Left renal pelvis (tissue), 4 donors: ENCODE results near the gene TSPAN3. TPM values are rescaled to one million over a fixed set of nuclear protein-coding genes. Genes with fewer than 3 reads are reported as not detected.

Experiments
- DNase-seq, 4 donors: peaks; one replicate each; pipeline ENCODE4 v3.0.0-alpha.2; 2013; ENCODE audit warnings: low read depth in 4 of 4, low spot score in 3 of 4
- polyA plus RNA-seq, 4 donors: library from polyadenylated mRNA; unstranded; fragments of 120-200 nt; gene quantifications; one replicate each; pipeline ENCODE4 v1.2.1, GENCODE V29; 2013; ENCODE audit not compliant: insufficient read length in 4 of 4

TSPAN3 gene
- polyA plus RNA-seq, 4 donors = 394 to 522 (median 451) TPM

DNA sequence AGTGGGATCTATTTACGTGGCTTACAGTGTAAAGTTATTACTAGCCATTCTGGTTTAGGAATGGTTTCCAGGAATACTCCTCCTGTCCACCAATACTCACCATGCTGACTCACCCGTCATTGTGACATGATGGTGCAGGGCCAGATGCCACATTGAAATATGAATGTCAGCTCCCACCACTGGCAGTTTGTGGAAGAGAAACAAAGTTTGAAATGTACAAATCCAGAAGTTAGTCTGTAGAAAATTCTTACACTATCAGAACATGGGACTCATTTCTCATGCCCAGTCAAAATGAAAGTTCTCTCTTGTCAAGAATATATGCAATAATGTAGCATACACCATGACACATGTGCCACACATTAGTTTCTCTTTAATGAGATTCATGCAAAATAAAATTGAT is 14.4 kb upstream of the TSPAN3 start:
- no peak for DNase-seq

DNA sequence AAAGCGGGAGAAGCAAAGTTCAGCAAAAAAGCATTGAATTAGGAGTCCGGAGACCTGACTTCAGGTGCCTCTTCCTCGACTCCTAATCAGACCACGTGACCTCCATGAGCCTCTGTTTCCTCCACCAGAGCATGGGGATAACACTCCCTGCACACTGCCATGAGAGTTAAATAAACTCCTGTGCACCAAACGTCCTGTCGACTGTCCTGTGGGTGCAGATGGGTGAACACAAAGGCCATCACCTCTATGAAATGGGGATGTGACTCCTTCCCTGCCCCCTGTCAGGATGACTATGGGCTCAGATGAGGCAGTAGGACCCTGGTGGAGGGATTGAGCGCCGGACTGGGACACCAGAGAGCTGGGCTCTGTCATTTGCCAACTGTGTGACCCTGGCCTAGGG is 13.5 kb upstream of the TSPAN3 start:
- DNase-seq = no peak

DNA sequence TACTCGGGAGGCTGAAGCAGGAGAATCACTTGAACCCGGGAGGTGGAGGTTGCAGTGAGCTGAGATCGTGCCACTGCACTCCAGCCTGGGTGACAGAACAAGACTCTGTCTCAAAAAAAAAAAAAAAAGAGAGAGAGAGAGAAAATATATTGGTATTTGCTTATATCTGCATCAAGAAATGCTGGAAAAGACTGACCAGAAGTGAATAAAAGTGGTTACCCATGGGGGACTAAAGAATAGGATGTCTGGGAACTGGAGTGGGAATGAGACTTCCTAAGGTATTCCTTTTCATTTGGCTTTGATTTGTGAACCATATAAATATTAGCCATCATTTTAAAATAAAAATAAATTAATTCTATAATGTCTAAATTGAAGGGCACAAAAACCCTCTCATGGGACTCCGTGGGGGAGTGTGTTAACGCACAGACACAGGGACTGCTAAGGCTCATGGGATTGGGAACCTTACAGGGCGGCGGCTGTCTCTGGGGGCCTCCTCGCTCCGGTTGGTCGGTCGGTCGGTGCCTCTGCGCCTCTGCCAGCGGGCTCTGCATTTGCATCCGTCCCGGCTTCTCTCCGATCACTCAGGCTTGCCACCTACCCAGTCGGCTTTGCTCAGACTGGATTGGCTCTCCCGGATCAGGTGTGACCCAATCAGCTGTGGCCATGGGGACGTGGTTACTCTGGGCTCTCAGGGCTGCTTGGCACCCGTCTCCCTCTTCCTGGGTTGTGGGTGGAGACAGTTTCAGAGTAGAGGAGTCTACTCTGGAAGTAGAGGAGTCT is 12.7 kb upstream of the TSPAN3 start:
- DNase-seq = no peak

DNA sequence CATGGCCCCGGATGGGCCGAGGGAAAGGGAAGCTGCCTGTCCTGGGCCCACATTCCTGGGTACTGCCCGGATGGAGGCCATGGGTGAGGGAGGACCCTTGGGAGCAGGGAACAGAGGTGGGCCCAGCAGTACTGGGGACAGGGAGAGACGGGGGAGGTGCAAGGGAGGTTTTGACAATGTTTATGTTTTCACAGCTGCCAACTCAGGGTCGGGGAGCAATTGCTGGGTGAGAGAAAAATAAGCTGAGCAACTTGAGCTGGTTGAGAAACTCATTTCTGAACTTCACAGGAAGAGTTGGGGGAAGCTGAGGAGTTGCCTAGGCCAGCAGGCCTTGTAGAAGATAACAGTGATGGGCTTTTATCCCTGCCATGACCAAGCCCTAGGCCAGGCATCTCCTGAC is 11.1 kb upstream of the TSPAN3 start:
- DNase-seq = no peak

DNA sequence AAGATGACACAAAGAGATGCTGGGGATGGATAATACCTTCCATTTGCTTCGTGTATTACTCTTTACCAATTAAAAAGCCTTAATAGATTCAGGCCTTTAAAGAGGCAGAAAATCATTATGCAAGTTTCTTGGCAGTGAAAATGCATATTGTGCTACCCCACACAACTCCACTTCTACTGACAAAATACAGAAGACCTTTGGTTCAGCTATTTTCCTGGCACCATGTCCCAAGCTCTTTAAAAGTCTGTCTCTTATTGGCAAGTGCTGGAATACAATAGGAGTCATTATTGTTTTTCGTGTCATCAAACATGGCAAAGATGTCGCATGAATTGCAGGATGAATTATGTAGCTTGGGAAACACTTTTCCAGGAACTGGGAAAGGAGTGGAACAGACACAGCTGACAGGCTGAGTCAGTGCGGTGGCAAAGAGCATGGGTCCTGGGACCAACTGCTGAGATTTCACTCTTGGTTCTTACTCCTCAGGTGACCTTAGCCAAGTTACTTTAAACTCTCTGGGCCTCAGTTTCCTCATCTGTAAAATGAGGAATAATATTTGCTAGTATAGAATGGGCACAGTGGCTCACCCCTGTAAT is 5.5 kb upstream of the TSPAN3 start:
- DNase-seq = no peak

DNA sequence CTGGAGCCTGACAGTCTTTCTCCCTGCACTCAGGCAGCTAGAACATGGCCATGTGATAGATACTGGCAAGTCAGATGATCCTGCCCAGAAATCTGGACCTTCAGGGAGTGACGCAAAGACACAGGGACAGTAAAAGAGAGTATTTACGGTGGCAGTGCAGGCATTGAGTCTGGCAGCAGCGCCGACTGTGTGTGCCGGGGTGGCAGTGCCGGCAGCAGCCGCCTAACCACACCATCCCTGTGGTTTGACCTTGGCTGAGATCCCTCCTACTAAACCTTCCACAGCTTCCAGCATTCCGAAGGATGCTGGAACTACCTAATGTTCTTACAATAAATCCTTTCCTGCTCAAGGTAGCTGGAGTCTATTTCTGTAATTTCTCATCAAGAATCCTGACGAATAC is 4.6 kb upstream of the TSPAN3 start:
- no peak for DNase-seq

DNA sequence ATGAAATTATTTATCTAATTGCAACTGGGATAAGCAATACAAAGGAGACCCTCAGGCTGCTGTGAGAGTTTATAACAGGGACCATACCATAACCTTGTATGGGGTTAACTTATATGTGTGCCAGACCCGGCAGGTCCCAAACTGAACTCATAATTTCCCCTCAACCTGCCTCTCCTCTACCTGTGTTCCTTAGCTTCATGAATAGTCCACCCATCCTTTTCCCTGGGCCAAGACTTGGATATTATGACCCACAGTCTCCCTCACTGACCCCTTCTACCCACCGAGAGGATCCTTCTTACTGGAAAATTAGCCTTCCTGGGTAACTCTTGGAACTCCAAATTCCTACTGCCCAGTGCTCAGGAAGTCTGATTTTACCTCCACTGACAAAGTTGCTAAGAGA is 3.4 kb upstream of the TSPAN3 start:
- DNase-seq = no peak

DNA sequence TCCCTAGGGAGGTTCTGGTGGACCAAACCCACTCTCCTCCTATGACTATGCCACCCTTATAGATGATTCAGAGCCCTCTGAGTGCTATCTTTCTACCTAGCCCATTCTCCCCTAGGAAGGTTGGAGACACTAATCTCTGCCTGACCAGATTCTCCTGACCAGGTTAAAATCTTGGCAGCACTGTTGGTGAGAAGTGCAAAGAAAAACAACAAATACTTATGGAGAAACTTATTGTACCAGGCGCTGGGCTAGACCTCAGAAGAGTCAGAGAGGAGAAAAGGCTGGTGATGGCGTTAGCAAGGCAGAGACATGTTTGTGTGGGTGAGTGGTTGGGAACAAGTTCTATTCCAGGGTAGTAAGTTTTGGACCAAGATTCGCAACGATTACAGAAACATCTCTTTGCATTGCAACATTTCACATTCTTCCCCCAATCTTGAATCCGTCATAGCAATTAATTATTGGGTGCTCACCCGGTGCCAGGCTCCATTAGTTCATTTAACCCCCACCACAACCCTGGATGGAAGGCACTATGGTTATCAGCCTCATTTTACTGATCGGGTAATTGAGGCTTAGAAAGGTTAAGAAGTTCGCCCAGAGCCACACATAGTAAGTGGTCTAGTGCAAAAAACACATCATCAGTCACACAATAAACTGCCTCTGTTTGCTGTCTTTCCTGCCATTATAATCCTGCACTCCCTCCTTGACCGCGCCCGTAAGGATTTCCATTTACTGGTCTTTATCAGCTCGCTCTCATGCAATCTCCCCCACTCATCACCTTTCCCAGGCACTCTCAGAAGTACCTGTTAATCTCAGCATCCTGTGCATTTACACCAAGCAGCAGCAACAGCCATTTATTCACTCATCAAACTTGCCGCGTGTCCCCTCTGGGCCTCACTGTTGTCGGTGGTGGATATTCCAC is 655 bp upstream of the TSPAN3 start:
- DNase-seq = no peak

DNA sequence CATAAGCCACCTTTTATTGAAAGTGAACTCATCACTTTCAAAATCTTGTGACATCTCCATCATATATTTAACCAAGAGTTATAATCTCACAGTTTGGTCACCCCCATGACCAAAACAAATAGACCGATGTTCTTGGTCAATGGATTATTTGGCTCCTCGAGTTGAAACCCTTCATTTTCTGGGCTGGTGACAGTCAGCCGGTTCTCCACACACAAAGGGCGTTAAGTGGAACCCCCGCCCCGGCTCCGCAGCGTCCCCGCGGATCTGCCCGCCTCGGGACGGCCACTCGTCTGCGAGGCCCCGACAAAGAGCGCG is 772 bp downstream of the TSPAN3 start:
- DNase-seq = no peak

DNA sequence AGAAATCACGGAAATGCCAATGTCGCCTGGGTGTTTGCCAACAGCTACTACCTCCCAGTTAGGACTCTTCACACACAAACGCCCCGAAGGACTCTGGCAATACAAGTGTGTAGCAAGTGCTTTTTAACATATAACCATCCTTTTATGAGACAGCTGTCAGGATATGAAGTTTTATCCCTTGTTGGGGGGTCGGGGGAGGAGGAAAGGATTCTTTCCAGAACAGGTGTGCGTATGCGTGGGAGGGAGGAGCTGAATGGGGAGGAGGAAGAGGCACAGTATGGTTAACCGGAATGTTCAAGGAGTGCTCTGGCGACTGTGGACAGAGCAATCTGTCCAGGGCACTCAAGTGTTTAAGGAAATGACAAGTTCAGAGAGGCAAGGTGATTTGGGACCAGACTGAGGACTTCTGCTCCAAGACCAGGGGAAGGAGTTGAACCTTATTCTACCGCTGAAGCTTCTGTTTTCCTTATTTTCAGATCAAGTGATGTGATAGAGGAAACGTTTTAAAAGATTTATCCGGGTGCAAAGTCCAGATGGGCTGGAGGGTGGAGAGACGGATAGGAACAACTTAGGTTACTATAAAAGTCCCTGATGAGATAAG is 1.3 kb downstream of the TSPAN3 start:
- no peak for DNase-seq

DNA sequence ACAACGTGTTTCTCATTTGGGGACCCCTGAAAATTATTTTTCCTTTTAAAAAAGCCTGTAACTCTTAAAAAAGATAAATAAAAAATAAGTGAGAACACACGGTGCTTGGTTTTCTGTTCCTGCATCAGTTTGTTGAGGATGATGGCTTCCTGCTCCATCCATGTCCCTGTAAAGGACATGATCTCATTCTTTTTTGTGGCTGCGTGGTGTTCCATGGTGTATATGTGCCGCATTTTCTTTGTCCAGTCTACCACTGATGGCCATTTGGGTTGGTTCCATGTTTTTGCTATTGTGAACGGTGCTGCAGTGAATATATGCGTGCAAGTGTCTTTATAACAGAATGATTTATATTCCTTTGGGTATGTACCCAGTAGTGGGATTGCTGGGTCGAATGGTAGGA is 2.3 kb downstream of the TSPAN3 start:
- DNase-seq = no peak

DNA sequence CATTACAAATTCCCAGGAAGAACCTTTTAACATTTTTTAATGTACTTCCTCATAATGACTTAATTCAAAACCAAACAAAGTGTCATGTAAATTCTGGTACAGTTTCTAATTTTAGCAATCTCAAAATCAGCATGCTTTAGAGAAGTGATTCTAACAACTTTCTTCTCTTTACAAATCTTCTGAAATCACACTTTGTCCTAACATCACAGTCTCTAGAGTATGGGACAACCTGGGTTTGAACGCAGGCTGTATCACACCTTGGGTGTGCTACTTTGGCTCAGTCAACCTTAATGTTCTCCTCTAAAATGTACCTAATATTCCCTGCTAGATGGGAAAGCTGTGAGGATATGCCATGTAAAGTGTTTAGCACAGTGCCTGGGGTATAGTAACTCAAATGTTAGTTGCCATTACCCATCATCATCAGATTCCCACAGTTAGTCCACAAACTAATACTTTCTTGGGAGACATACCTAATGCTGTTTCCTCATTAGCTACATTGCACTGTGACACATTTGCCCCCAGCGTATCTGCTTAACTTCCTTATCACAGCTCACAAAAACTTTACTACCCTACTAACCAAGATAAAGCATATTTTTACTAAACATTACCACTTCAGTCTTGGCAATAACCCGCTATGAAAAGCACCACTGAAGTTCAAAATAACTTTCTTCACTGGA is 3.1 kb downstream of the TSPAN3 start:
- no peak for DNase-seq

DNA sequence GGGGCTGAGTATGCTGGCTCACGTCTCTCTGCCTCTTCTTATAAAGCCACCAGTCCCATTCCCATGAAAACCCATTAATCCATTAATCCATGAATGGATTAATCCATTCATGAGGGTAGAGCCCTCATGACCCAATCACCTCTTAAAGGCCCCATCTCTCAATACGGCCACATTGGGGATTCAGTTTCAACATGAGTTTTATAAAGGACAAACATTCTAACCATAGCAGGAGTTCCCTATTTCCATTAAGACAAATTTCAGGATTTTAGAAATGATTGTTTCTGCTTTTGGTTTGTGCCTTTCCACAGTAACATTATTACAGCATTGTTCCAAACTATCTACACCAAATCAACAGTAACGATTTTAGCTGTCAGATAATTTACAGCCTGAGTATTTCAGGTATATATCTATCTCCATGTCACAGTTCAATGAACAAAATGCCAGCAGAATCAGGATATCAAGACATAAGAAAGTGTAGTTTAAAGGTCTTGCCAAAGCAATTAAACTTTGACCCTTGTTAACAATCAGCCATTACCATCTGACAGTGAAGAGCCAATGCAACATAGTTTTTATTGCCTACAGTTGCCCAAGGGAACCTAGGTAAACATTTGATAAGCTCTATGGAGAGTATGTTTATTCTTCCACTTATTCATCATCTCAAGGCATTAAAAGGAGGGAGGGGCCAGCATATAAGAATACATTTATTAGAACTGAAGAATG is 3.8 kb downstream of the TSPAN3 start:
- no peak for DNase-seq

DNA sequence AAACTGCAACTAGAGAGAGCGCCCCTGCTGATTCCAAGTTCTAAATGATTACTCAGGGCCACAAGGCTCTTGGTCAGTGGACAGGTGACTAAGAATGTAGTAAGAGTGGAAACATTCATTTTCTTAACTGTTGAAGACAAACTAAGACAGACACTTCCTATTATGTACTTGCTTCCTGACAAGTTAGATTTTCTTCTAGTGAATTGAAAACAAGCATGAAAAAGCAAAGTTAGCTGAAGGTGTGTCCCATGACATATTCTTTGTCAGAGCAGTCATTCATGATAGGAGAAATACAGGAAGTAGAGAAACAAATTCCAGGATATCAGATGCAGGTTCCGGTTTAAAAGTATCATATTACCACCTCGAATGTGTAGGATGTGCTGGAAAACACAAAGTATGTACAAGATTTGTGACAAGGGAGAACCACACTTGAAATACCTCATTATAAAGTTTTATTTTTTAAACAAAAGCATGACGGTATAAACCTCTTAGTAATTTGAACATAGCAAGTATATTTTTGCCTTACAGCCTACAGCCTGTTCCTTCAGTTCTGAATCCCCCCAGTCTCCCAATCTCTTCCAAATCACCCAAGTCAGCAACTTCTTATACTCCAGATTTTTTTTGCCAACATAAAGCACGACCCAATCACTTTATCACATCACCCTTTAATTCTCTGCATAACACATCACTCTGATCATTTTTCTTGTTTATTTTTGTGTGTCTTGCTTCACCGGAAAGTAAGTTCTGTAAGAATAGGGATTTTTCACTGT is 6.2 kb downstream of the TSPAN3 start:
- DNase-seq = no peak

DNA sequence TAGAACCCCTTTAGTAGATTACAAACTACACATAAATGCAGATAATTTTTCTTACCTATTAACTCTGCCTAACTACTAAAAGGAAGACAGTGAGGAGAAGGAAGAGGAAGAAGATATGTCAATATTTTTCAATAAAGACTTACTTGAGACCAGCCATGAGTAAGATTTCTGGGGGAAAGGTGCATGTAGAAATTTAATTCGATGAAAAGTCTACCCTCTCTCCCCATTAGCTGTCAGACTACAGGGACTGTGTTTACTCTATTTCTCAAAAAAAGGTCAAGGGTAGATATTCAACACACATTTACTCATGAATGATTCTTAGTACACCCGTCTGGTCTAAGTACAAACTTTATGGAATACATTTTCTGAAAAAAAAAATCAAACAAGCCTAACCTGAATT is 6.8 kb downstream of the TSPAN3 start:
- DNase-seq = no peak

DNA sequence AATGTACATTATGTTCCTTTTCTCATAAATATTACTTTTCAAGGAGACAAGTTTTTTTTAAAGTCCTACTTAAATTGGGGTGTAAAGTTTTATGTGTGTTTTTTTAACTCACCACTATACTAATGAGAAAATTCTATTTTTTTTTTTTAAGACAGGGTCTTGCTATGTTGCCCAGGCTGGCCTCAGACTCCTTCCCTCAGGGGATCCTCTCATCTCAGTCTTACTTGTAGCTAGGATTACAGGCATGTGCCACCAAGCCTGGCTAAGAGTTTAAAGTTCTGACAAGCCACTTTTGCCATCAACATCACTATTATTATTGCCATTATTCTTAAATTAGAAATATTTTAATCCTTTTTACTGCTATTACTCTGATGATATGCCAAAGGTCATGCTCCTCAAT is 7.7 kb downstream of the TSPAN3 start:
- DNase-seq = no peak

DNA sequence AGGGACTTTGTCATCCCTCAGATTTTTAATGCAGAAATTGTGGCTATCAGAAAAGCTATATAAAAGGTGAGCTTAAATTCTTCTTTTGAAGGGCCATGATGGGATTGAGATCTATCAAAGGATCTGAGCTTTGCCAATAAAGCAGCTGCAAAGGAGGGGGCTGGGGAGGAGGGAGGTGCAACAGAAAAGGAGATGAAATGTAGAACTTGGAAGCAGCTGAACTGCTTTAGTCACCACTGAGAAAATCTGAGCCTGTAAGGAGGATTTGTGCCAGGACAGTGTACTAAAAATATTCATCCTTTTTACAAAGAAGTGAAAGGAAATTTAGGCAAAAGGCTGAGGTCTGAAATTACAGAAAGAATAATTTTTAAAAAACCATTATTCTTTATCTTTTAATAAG is 10.4 kb downstream of the TSPAN3 start:
- no peak for DNase-seq

DNA sequence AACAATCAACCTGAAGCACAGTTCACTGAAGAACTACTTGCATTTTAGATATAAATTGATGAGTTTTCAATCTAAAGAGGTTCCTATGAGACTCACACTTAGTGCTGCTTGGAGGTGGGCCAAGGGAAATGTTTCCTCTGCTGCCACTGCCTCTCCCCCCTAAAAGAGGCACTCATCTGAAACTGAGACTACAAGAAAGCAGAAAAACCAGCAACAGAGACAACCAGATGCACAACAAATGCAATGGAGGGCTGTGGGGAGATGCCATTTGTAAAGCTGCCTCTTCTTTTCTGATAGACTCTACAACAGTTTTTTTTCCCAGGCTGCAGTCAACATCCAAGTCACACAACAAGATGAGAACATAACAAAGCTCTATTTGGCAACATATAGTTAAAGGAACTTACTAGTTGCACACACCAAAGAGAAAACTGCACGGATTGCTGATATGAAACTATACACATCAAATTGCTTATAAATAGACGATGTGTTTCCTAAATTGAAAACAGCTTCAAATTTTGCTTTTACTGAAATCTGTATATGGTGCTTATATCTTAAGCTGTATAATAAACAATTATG is 11.0 kb downstream of the TSPAN3 start:
- no peak for DNase-seq

DNA sequence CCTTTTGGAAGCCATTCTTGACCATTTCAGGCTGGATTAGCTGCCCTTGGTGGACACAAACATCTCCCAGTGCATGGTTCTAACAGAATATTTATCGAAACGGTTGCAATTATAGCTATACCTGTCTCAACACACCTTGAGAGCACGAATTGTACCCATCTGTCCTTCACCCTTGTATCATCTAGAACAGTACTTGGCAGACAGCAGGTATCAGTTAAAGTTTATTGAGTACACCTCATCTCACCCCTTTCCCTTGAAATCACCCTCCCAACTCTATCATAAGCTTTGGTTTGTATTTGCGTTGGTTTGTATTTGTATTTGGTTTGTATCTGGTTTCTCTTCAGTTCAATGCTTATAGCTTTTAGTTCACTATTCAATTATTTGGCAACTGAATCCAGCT is 12.4 kb downstream of the TSPAN3 start:
- no peak for DNase-seq
